Smooth muscle cell of the brain vasculature (primary cell): ENCODE results near the gene PRKX.
"Not testable (repeated sequence)": the region's sequence is repeated elsewhere in the genome, so short reads cannot be mapped to it uniquely, and the experiment has no call there.

Experiments
- DNase-seq: peaks from one replicate; pipeline ENCODE4 v3.0.0-alpha.2; 2012; ENCODE audit warnings: low read depth, low spot score

PRKX gene

GRCh38 chrX:3713225-3713936 is at the start of gene PRKX:
PRKX (minus strand) TSS chrX:3713649; CDS start chrX:3713253, 396 bp downstream.
- DNase-seq, result no peak

DNA sequence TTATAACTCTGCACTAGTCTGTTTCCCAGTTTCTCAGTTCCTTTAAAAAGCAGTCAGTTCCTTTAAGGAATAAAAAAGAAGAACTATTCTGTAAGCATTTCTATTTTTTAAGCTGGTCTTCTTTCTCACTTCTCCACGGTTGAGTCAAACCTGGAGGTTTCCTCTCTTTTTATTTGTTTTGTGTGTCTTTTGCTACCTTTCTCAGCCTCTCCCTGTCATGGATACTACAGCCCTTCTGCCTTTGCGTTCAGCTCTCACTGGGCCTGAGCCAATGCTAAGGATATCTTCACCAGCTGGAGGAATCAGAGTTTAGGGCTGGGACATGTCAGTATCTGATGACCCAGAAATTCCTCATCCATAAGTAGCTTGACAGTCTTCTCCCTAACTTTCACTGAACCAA is 49.7 kb upstream of the PRKX start:
- no peak for DNase-seq

- no peak for DNase-seq
Measured at GRCh38 chrX:3757510-3758025, 44.1 kb upstream of the PRKX start.

GRCh38 chrX:3748052-3748559 is 34.7 kb upstream of the PRKX start:
- no peak for DNase-seq

DNA sequence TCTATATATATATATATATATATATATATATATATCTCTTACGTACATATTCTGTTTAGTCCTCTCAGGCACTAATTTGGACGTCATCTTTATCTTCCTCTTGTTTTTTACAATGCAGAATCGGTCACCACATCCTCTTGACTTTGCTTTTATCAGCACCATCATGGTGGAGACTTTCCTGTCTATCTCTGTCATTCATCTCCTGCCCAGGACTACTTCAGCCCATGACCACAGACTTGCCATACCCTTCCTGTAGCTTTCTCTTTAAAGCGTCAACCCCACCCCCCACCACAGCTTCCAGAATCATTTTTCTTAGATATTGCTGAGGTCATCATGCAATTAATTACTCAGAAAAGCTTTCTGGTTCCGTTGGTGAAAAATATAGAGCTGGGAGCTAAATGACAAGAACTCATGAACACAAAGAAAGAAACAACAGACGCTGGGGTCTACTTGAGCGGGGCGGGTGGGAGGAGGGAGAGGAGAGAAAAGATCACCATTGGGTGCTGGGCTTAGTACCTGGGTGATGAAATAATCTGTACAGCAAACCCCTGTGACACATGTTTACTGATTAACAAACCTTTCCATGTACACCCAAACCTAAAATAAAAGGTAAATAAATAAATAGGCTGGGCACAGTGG is 30.5 kb upstream of the PRKX start:
- DNase-seq, result no peak

GRCh38 chrX:3740946-3741345 is 27.5 kb upstream of the PRKX start:
- not testable (repeated sequence) for DNase-seq

GRCh38 chrX:3738509-3738908 is 25.1 kb upstream of the PRKX start:
- no peak for DNase-seq

- DNase-seq, result not testable (repeated sequence)
Measured at GRCh38 chrX:3736536-3736935, 23.1 kb upstream of the PRKX start.

GRCh38 chrX:3735891-3736290 is 22.4 kb upstream of the PRKX start:
- DNase-seq, result not testable (repeated sequence)

GRCh38 chrX:3734456-3734855 is 21.0 kb upstream of the PRKX start:
- not testable (repeated sequence) for DNase-seq

GRCh38 chrX:3733043-3733430 is 19.6 kb upstream of the PRKX start:
- no peak for DNase-seq

DNA sequence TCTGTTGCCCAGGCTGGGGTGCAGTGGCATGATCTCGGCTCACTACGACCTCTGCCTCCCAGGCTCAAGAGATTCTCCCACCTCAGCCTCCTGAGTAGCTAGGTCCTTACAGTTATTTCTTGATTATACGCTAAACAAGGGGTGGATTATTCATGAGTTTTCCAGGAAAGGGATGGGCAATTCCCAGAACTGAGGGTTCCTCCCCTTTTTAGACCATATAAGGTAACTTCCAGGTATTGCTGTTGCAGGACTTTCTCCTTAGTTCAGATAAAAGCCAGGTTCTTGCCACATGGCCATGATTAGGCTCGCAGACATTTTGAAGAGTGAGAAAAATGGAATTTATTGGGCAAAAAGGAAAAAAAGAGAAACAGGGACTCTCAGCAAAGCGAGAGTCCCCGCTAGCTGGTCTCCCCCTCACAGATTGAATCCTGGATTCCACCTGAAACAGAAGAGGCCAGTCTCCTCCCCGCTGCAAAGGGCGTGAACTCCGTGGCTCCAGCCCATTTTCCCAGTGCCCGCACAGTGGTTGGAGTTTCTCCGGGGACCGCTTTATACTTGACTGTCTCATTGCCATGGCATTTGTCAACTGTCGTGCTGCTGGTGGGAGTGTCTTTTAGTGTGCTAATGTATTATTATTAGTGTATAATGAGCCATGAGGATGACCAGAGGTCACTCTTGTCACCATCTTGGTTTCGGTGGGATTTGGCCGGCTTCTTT is 19.0 kb upstream of the PRKX start:
- DNase-seq, result not testable (repeated sequence)

- no peak for DNase-seq
Measured at GRCh38 chrX:3728454-3728853, 15.0 kb upstream of the PRKX start.

GRCh38 chrX:3723460-3723859 is 10.0 kb upstream of the PRKX start:
- DNase-seq, result not testable (repeated sequence)

GRCh38 chrX:3717742-3718420 is 4.4 kb upstream of the PRKX start:
- no peak for DNase-seq

GRCh38 chrX:3715921-3716320 is 2.5 kb upstream of the PRKX start:
- no peak for DNase-seq

DNA sequence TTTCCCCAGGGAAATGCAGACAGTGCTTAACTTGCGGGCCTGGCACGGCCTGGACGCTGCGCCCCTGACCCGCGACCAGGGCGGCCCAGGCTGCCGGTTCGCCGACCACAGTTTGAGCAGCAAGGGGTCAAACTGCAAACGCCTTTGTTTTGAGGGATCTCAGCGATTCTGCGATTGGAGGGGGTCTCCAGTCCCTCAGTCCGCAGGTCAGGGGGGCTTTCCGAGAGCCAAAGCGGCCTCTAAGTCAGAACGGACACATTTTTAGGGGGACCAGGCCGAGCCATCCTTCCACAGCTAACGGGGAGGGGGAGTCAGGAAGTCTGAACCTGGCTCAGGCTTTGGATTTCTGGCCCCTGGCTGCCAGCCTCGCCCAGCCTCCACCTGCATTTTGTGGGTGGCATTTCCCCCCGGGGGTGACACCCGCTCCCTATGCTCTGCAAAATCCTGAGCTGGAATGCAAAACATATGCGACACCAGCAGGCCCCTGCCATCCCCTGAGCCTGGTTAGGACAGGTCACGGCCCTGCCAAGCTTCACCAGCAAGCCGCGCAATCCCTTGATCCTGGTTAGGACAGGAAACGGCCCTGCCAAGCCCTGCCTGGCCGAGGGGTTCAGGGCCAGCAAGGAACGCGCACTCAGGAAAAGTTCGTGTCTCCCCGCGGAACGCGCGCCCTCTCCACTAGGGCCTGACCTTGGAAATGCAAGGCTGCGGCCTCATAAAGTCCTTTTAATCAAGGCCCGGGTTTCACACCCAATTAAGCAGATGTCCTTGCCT is 1.4 kb upstream of the PRKX start:
- not testable (repeated sequence) for DNase-seq

DNA sequence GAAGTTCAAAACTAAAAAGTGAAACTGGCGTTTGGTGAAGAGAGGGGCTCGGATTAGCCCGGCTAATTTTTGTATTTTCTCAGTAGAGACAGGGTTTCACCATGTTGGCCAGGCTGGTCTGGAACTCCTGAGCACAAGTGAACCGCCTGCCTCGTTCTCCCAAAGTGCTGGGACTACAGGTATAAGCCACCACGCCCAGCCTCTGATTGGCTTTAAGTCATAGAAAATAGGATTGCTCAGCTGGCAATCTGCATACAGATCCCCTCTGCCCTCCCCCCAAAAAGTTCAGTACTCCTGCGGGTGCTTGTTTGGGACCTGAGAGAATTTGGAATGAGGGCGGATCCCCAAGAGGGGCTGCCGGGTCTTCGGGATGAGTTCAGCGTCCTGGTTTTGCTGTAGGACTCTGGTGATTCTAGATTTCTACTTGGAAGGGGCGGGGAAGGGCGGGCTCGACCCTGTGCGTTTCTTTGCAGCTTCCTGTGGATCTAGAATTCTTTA is 537 bp upstream of the PRKX start:
- DNase-seq, result no peak

DNA sequence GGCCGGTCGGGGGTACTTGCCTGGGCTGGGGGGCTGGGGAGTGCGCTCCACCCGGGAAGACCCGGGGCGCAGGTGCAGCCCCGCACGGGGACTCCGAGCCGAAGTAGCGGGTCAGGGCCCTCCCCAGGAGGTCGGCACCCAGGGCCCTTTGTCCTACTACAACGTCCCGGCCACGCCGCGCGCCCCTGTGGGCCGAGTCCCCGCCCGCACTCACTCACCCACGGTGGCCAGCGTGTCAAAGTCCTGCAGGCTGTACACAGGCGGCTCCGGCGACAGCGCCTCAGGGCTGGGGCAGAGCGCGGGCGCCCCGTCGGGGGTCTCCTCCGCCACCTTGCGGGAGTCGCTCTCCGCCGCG is 602 bp downstream of the PRKX start:
- DNase-seq, result no peak

- no peak for DNase-seq
Measured at GRCh38 chrX:3712051-3712869, 1.2 kb downstream of the PRKX start.
